DOHH2 (cell line): ENCODE measurements around the gene CDKN2C.
A peak's percentile ranks its signal among the peaks of the same experiment; 100 is the strongest.

Experiments used
- CTCF ChIP-seq: fragments of 200-600 bp; sonication (generic); IDR thresholded peaks from one replicate; pipeline ENCODE4 v1.5.1; 2014; ENCODE audit warnings: antibody characterized with exemption, mild to moderate bottlenecking, low read depth, low read length; ENCODE audit not compliant: poor library complexity, severe bottlenecking
- EZH2phosphoT487 ChIP-seq: fragments of 200-600 bp; sonication (generic); IDR thresholded peaks from 2 replicates; pipeline ENCODE4 v1.6.1; 2017; ENCODE audit warnings: borderline replicate concordance, mild to moderate bottlenecking, antibody characterized with exemption, low read length, moderate library complexity, mixed read lengths

GRCh38 chr1:50929376-50929958, 40.6 kb upstream of the CDKN2C start:
- TF ChIP-seq CTCF, result peak; percentile 55
- no peak for TF ChIP-seq EZH2phosphoT487
